Measurements from ENCODE around the gene POLR2M.

Gene POLR2M

DNA sequence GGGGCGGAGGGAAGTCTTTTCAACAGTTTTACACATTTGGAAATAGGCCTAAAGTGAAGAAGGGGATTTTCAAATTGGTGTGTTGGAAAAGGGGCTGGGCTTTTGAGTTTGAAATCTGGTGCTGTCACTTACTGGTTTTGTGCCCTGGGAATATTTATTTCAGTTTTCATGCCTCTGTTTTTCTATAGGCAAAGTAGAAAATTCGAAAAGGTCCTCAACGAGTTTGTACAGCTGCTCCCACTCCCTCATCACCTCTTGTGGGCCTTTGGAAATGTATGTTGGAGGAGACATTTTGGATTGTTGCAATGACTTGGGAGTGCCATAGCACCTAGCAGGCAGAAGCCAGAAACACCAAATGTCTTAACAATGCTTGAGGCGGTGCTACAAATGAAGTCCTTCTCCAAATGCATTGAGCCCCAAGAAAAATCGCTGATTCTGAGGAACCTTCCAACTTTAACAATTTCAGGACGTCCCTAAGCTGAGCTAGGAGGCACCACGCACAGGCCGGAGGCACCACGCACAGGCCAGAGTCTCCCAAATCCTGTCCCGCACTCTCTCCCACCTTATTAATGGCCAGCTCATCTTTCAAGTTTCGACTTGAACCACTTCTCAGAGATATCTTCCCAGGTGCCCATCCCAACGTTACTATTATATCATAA, 639 bp upstream of the POLR2M start:
- TF ChIP-seq GATA2 (IDR thresholded peaks at IDR 0.05; ENCODE audit: low read depth, low read length) (no peak), GATA3 (IDR thresholded peaks at IDR 0.05; ENCODE audit: low read depth, low read length) (no peak)

DNA sequence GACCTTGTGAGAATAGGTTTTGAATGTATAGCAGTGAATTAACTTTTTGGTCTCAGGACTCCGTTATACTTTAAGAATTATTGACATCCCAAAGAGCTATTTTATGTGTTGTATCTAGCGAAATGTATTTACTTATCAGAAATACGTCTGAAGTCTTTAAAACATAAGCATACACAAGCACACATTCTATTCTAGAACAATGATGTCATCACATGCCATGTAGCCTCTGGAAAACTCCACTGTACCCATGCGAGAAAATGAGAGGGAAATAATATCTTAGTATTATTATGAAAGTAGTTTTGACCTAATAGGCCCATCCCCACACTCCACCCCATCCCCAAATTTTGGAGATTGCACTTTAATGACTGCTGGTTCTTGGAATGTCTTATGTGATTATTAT, 1.5 kb downstream of the POLR2M start:
- TF ChIP-seq GATA2 (IDR thresholded peaks at IDR 0.05; ENCODE audit: low read depth, low read length) (no peak), GATA3 (IDR thresholded peaks at IDR 0.05; ENCODE audit: low read depth, low read length) (no peak)

DNA sequence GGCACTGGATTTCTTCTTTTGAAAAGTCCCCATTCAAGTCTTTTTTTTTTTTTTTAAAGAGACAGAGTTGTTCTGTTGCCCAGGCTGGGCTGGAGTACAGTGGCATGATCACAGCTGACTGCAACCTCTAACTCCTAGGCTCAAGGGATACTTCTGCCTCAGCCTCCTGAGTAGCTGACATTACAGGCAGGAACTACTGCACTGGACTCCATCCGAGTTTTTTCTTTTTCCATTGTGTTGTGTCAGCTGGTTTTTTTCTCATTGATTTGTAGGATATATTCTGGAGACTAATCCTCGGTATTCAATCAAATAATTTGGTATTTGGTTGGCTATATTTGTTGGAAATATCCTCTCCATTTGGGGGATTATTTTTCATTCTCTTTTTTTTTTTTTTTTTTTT, 11.8 kb downstream of the POLR2M start:
- no peak for TF ChIP-seq GATA3 (IDR thresholded peaks at IDR 0.05; ENCODE audit: low read depth, low read length)
- no peak for TF ChIP-seq GATA2 (IDR thresholded peaks at IDR 0.05; ENCODE audit: low read depth, low read length)

DNA sequence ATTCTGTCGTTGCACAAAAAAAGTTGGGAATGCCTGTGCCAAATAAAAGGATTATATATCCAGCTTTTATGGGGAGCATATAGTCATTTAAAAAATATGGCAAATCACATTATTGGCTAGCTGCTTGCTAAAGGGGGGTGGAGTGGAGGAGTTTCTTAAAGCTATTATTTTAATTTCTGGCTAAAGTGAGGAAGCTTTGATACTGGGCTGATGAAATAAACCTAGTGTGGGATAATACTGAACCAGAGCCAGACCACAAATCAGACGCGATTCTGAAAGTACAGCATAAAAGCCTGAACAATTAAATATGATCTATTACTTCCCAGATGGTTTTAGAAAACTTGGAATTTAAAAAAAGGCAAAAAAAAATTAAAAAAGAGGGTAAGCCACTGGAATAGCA, 14.4 kb downstream of the POLR2M start:
- TF ChIP-seq GATA3 (IDR thresholded peaks at IDR 0.05; ENCODE audit: low read depth, low read length) (no peak), GATA2 (IDR thresholded peaks at IDR 0.05; ENCODE audit: low read depth, low read length) (no peak)

DNA sequence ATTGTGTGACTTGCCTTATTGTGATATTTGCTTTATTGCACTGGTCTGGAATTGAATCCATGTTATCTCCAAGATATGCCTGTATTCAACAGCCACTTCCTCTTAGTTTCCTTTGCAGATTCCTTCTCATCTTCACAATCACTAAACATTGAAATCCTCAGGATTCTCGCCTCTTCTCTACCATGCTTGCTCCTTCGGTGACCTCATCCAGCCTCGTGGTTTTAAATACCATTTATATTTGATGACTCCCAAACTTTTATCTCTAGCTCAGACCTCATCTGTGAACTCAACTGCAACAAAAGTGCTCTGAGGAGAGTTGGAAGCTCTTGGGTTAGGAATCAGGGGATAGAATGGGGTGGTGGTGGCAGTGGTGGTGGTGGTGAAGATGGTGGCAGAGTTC, 19.9 kb downstream of the POLR2M start:
- no peak for TF ChIP-seq GATA3 (IDR thresholded peaks at IDR 0.05; ENCODE audit: low read depth, low read length)

DNA sequence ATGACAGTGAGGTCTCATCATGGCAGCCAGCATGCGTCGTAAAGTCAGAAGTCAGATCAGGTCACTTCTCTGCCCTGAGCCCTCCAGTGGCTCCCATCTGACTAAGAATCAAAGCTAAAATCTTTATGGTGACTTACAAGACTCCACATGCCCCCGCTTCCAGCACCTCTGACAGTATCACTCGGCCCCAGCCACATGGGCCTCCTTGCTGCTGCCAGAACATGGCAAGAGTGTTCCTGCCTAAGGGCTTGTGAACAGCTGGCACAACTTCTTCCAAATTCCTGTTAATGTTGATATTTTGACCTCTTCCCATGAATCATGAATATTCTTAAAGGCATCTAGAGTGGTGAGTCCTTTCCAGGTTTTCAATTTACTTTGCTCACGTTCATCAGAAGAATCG, 20.5 kb downstream of the POLR2M start:
- TF ChIP-seq GATA2 (IDR thresholded peaks at IDR 0.05; ENCODE audit: low read depth, low read length) (no peak), GATA3 (IDR thresholded peaks at IDR 0.05; ENCODE audit: low read depth, low read length) (no peak)

DNA sequence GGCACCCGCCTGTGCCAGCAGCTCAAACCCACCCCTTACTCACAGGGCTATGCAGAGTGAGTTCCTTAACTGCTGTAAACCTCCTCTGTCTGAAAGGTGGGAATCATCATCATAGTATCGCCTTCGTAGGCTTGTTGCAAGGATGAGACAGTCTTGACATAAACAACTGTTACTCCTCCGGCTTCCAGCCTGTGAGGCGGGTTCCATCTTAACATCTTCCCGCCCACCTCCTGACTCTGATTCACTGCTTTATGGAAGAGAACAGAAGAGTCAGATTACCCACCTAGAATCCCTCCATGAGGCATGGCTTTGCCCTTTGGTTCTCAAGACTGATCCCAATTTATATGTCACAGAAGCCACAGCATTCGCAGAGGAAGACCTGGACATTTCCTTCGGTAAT, 21.9 kb downstream of the POLR2M start:
- TF ChIP-seq GATA3 (IDR thresholded peaks at IDR 0.05; ENCODE audit: low read depth, low read length) (no peak), GATA2 (IDR thresholded peaks at IDR 0.05; ENCODE audit: low read depth, low read length) (no peak)

DNA sequence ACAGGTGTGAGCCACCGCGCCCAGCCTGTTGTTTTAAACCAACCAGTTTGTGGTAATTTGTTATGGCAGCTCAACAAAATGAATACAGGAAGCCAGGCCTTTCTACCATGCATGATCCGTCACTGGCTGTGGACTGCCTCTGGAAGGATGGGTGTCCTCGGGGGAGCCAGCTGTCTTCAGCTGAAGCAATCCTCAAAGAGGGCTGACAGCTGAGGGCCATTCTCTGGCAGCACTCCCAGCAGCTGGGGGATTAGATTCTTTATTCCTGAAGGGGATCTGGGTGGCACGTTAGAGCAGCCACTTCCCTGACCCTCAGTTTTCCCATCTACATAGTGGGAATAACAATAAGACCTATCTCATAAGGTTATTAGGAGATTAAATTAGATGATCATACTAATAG, 24.4 kb downstream of the POLR2M start:
- TF ChIP-seq GATA3 (IDR thresholded peaks at IDR 0.05; ENCODE audit: low read depth, low read length) (no peak), GATA2 (IDR thresholded peaks at IDR 0.05; ENCODE audit: low read depth, low read length) (no peak)

DNA sequence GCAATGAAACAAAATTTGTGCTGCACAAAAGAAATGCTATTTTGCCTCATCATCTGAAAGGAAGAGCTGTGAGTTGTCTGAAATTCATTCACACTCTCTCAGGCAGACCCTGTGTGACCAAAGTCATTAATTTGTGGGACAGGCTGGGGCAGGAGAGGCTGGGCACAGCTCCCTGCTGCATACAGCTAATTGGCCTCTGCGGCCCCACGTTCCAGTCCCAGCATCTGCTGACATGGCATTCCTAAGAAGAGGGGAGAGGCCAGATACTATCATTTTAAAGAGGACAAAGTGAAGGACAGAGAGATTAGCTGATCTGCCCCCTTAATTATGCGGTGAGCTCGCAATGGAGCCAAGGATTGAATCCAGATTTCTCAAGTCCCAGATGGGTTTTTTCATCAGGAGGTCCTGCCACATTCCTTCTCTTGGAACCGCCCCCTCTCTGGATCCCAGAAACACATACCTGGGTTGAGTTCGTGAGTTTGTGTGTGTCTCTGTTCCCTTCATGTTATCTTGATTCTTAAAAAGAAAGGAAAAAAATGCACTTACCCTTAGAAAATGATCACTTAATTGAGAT, 25.1 kb downstream of the POLR2M start:
- TF ChIP-seq GATA3 (IDR thresholded peaks at IDR 0.05; ENCODE audit: low read depth, low read length) (no peak), GATA2 (IDR thresholded peaks at IDR 0.05; ENCODE audit: low read depth, low read length) (no peak)

DNA sequence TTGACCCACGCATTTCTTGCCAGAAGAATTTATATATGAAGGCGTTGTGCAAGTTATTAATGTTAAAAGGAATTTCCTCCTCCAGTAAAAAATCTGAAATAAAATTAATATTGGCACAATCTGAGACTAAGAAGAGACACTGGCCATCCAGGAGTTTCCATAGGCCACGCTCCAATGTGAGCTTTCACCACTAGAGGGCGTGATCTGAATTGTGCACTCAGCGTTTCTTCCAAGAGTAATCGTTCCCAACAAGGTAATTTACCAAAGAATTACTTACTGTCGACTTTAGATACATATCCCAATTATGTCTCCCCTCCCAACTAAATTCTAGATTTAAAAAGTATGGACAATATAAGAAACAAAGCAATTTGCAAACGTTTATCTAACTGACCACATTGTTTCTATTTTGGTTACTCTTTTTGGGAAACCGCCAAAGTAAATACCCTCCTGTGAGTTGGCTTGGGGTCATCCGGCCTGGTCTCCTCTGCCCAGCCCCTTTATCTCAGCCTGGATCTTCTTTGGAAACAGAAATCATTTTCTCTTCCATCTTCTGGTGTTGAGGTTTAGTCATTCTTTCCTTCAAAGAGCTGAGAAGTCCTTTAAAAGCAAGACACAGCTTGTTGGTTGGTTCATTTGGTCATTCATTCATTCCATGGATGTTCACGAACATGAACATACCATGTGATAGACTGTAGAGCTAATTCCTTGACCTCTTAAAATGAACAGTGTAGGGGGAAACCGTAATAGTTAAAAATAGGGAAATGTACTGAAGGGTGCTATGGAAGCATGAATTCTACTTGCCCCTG, 26.2 kb downstream of the POLR2M start:
- TF ChIP-seq GATA2 (IDR thresholded peaks at IDR 0.05; ENCODE audit: low read depth, low read length) (no peak), GATA3 (IDR thresholded peaks at IDR 0.05; ENCODE audit: low read depth, low read length) (no peak)

DNA sequence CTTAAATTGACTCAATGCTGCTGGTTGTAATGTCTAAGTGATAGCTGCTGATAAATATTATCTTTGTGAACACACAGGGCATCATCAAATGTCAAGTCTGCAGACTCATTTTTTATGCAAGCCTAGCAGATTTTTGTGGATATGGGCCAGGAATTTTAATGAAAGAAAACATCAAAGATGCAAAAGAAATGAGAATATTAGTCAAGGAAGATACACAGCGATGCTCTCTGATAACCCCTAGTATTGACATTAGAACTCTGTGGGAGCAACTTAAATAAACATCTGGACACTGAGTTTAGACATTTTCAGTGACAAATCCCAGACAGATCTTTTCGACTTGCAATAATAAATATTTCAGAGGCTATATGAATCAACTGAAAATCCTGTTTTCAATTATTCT, 28.3 kb downstream of the POLR2M start:
- TF ChIP-seq GATA3 (IDR thresholded peaks at IDR 0.05; ENCODE audit: low read depth, low read length) (no peak), GATA2 (IDR thresholded peaks at IDR 0.05; ENCODE audit: low read depth, low read length) (no peak)

DNA sequence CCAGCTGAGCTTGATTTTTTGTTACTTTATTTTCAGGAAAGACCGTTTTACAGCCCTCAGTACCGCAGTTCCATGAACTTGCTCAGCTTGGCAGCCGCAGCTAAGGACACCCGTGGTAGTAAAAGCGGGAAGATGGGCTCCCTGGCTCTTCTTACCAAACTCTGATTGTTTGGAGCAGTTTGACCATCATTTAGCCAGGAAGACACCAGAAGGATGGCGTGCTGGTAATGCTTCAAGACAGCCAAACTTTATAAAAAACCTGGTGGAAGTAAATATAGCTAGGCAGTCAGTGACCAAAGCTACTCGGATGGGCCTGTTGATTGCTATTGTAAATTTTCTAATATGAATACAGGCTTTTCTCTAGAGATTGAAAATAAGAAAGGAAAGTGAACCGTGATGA, 28.9 kb downstream of the POLR2M start:
- TF ChIP-seq GATA3 (IDR thresholded peaks at IDR 0.05; ENCODE audit: low read depth, low read length): no peak
- no peak for TF ChIP-seq GATA2 (IDR thresholded peaks at IDR 0.05; ENCODE audit: low read depth, low read length)

DNA sequence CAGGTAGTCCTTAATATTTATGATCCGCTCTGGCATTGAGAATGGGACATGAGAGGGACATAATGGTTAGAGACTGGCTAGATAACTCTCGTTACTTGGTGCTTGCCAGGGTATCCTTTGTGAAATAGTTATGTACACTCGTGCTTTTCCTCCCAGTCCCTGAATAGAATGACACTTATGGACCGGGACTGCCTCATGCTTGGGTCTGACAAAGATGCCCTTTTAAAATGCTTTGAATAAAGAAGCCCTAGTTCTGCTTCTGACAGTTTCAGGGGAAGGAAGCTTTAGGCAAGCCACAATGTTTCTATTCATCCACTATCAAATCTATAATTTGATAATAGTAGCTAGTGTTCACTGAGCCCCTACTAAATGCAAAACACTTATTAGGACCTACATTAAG, 29.4 kb downstream of the POLR2M start:
- TF ChIP-seq GATA3 (IDR thresholded peaks at IDR 0.05; ENCODE audit: low read depth, low read length) (no peak), GATA2 (IDR thresholded peaks at IDR 0.05; ENCODE audit: low read depth, low read length) (no peak)

DNA sequence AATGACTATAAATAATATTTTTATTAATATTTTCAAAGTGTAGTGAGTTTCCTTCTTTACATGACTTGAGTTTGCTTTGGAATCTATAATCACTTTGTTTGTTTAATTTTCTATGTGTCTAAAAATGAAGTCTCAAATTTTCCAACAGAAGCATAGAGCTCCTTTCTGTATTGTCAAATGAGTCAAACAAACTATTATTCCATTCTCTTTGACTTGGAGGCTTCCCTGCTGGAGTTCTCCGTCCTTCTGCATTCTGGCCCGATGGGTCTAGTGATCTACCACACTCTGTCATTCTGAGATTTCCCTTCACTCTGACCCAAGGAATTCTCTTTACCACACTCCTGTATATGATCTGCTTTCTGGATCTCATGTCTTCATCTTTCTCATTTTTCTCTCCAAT, 30.1 kb downstream of the POLR2M start:
- TF ChIP-seq GATA2 (IDR thresholded peaks at IDR 0.05; ENCODE audit: low read depth, low read length): no peak
- no peak for TF ChIP-seq GATA3 (IDR thresholded peaks at IDR 0.05; ENCODE audit: low read depth, low read length)

DNA sequence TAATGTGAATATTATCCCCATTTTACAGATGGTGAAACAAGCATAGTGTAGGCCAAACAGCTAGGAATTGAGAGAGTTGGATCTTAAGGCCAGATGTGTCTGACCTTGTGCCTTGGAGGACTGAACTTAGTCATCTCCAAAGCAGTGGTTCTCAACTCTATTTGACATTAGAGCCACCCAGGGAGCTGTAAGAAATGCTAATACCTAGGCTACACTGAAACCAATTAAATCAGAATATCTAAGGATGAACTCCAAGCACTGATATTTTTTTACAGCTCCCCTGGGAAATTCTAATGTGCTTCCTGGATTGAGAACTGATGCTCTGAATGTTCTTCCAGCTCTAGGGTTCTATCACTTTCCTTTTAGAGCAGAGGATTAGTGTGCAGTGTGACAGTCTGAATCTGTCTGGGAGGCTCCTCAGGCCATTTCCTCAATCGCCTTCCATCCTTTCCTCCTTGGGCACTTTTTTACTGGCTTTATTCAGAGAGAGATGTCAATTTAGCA, 32.3 kb downstream of the POLR2M start:
- no peak for TF ChIP-seq GATA3 (IDR thresholded peaks at IDR 0.05; ENCODE audit: low read depth, low read length)
- TF ChIP-seq GATA2 (IDR thresholded peaks at IDR 0.05; ENCODE audit: low read depth, low read length): no peak

All from SH-SY5Y (cell line).